ENCODE results near the gene CALB2. TPM values are rescaled to one million over a fixed set of nuclear protein-coding genes. Genes with fewer than 3 reads are reported as not detected.

Gene CALB2
- polyA plus RNA-seq, 1 experiment = 2.9 TPM

GRCh38 chr16:71339236-71340171 lies 19.0 kb upstream of the CALB2 start:
- TF ChIP-seq CTCF (IDR thresholded peaks at IDR 0.05; ENCODE audit: low read depth, low read length) = no peak
- H3K27me3 ChIP-seq (ENCODE audit: control insufficient read depth, insufficient read depth, low read length) = no peaks in the 10 kb centered on the region
- no peak overlapping the region for H3K4me3 ChIP-seq (ENCODE audit: low read depth, low read length)
- H3K27ac ChIP-seq (ENCODE audit: low read depth, low read length) = no peak overlapping the region
- ChIA-PET CTCF (interaction anchor here (1.0 to 1.3 kb wide), 2 partner anchors 20 to 73 kb away, joined by 3 read pairs; no protein-coding TSS in a partner anchor), POLR2A (no interaction called here)
- DNase-seq (ENCODE audit: low read depth, low spot score) = no peak
- no peaks in the 10 kb centered on the region for H3K9me3 ChIP-seq (ENCODE audit: control insufficient read depth, insufficient read depth, low read length)

GRCh38 chr16:71340406-71340805 lies 18.1 kb upstream of the CALB2 start:
- CTCF ChIA-PET = interaction anchor here (1.0 to 1.3 kb wide), 2 partner anchors 19 to 72 kb away, joined by 3 read pairs; no protein-coding TSS in a partner anchor
- TF ChIP-seq CTCF (IDR thresholded peaks at IDR 0.05; ENCODE audit: low read depth, low read length) = no peak
- no peak for DNase-seq (ENCODE audit: low read depth, low spot score)
- H3K27me3 ChIP-seq (ENCODE audit: control insufficient read depth, insufficient read depth, low read length) = no peaks in the 10 kb centered on the region
- H3K27ac ChIP-seq (ENCODE audit: low read depth, low read length) = no peak overlapping the region
- POLR2A ChIA-PET = no interaction called here
- H3K9me3 ChIP-seq (ENCODE audit: control insufficient read depth, insufficient read depth, low read length) = no peaks in the 10 kb centered on the region
- H3K4me3 ChIP-seq (ENCODE audit: low read depth, low read length) = no peak overlapping the region

- TF ChIP-seq CTCF (IDR thresholded peaks at IDR 0.05; ENCODE audit: low read depth, low read length) = no peak
- Histone ChIP-seq H3K27ac (ENCODE audit: low read depth, low read length) (no peak overlapping the region), H3K9me3 (ENCODE audit: control insufficient read depth, insufficient read depth, low read length) (no peaks in the 10 kb centered on the region), H3K4me3 (ENCODE audit: low read depth, low read length) (no peak overlapping the region), H3K27me3 (ENCODE audit: control insufficient read depth, insufficient read depth, low read length) (no peaks in the 10 kb centered on the region)
- ChIA-PET POLR2A (no interaction called here), CTCF (interaction anchor here (0.7 kb wide), 1 partner anchor 70 kb away, joined by 3 read pairs; no protein-coding TSS in a partner anchor)
- DNase-seq (ENCODE audit: low read depth, low spot score) = no peak
Measured at GRCh38 chr16:71341881-71342280, 16.6 kb upstream of the CALB2 start.

- Histone ChIP-seq H3K4me3 (ENCODE audit: low read depth, low read length) (no peak overlapping the region), H3K9me3 (ENCODE audit: control insufficient read depth, insufficient read depth, low read length) (no peaks in the 10 kb centered on the region), H3K27me3 (ENCODE audit: control insufficient read depth, insufficient read depth, low read length) (peaks cover 2% of the 10 kb centered on the region), H3K27ac (ENCODE audit: low read depth, low read length) (no peak overlapping the region)
- POLR2A ChIA-PET = interaction anchor here (0.6 kb wide), 1 partner anchor 54 kb away, joined by 7 read pairs; no protein-coding TSS in a partner anchor
- CTCF ChIA-PET = interaction anchor here (1.1 kb wide), 1 partner anchor 31 kb away, joined by 3 read pairs; no protein-coding TSS in a partner anchor
- DNase-seq (ENCODE audit: low read depth, low spot score) = no peak
- TF ChIP-seq CTCF (IDR thresholded peaks at IDR 0.05; ENCODE audit: low read depth, low read length) = no peak
Measured at GRCh38 chr16:71343078-71343477, 15.4 kb upstream of the CALB2 start.
